Retinal pigment epithelial cell (primary cell): ENCODE data around the gene TMEM202.
A peak's percentile ranks its signal among the peaks of the same experiment; 100 is the strongest.
"Not testable (repeated sequence)": the region's sequence is repeated elsewhere in the genome, so short reads cannot be mapped to it uniquely, and the experiment has no call there.

Experiments
- DNase-seq: peaks from one replicate; pipeline ENCODE4 v3.0.0-alpha.2; 2010; ENCODE audit warnings: low read depth
- H3K4me3 ChIP-seq: 2 replicates; pipeline ENCODE4 v1.5.1; 2011; ENCODE audit warnings: mild to moderate bottlenecking, low read length, control low read depth, moderate library complexity
- CTCF ChIP-seq: conservative IDR thresholded peaks from 2 replicates; pipeline ENCODE4 v1.5.1; 2011; ENCODE audit warnings: low read depth, low read length, control low read depth, inconsistent platforms

TMEM202 gene

DNA sequence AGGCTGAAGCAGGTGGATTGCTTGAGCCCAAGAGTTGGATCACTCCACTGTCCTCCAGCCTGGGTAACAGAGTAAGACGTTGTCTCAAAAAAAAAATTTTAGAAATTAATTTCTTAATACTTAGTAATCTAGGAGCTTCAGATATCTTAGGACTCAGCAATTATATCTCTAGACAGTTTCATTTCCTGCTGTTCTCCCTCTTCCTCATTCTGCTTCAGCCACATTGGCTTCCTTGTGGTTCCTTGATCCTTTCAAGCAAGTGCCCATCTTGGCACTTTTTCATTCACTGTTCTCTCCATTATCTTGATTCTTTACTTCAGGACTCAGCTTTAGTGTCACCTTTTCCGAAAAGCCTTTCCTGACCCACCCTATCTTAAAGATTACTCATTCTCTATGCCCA lies 22.5 kb downstream of the TMEM202 start:
- H3K4me3 ChIP-seq: no peak overlapping the region
- DNase-seq: no peak
- no peak for TF ChIP-seq CTCF

DNA sequence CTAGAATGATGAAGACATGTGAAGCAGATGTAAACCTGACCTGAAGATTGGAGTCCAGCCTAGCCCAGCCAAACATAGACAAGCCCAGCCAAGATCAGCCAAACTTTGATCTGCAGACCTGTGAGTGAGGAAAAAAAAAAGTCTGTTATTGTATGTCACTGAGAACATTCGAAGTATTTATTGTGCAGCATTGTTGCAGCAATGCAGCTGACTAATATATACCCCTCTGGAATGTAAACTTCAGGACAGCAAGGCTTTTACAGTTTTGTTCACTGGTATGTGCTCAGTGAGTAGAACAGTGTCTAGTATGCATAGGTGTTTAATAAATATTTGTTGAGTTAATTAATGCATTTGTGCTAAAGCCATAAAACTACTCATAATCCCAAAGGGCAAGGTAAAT lies 23.4 kb downstream of the TMEM202 start:
- no peak overlapping the region for H3K4me3 ChIP-seq
- TF ChIP-seq CTCF: no peak
- no peak for DNase-seq

- no peak for TF ChIP-seq CTCF
- no peak for DNase-seq
- no peak overlapping the region for H3K4me3 ChIP-seq
Measured at GRCh38 chr15:72423256-72423655, 25.2 kb downstream of the TMEM202 start.

DNA sequence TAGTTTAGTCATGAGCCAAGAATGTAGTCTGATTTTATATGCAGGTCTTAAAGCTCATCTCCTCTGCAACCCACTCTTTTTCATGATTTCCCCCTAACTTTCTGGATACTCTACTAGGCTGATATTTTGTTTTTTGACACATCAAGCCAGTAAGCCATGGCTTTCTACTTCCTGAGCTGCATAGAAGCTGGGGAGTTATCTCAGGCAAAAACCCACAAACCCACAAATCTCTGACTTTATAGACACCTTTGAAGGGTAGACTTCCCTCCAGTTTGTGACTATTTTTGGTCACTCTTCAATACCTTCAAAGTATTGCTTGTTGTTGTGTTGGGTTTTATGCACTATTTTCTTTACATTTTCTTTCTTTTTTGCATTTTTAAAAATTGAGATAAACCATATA lies 28.6 kb downstream of the TMEM202 start:
- no peak for TF ChIP-seq CTCF
- no peak for DNase-seq
- no peak overlapping the region for H3K4me3 ChIP-seq

- no peak for TF ChIP-seq CTCF
- no peak overlapping the region for H3K4me3 ChIP-seq
- no peak for DNase-seq
Measured at GRCh38 chr15:72437650-72438316, 39.7 kb downstream of the TMEM202 start.

GRCh38 chr15:72442848-72443247 lies 44.7 kb downstream of the TMEM202 start:
- H3K4me3 ChIP-seq, DNase-seq: not testable (repeated sequence)

- no peak for TF ChIP-seq CTCF
Measured at GRCh38 chr15:72445426-72445825, 47.3 kb downstream of the TMEM202 start.

More at GRCh38 chr15:72445426-72445825, 47.3 kb downstream of the TMEM202 start:
- no peak overlapping the region for H3K4me3 ChIP-seq
- DNase-seq: peak; percentile 28
